ENCODE data around the gene CAPSL. TPM values are rescaled to one million over a fixed set of nuclear protein-coding genes. Genes with fewer than 3 reads are reported as not detected.

CAPSL gene
- total and polyA plus RNA-seq, 2 donors (not counting 3 experiments of a cell fraction or from before 2014, with no cell fraction given): not detected

GRCh38 chr5:35876454-35876853 lies 62.0 kb downstream of the CAPSL start:
- no TSS peak for BruUV-seq (replicated peaks)
- no peaks in the 10 kb centered on the region for H3K9me1 ChIP-seq (replicated peaks; ENCODE audit: control insufficient read depth, extremely low read depth, insufficient read depth, low read length)
- TF ChIP-seq GATA2 (IDR thresholded peaks at IDR 0.05; ENCODE audit: insufficient read depth, insufficient read length, low read depth, low read length) (no peak), FOS (IDR thresholded peaks at IDR 0.05; ENCODE audit: borderline replicate concordance, insufficient read depth, low read length) (peak; percentile 37)
- no peak overlapping the region for H3K4me2 ChIP-seq (ENCODE audit: insufficient read depth, low read length)
- no peak overlapping the region for H2AFZ ChIP-seq (ENCODE audit: low read depth, low read length)
- no peak overlapping the region for H3K4me3 ChIP-seq (replicated peaks in 1 of 3; ENCODE audit: insufficient read depth in 1 of 3, low read depth in 1 of 3, low read length in 3 of 3)
- FAIRE-seq (no peak), DNase-seq (ENCODE audit: low read depth, low spot score) (no peak)
- no peaks in the 10 kb centered on the region for H4K20me1 ChIP-seq (replicated peaks; ENCODE audit: control insufficient read depth, extremely low read depth, insufficient read depth, low read length)
- H3K79me2 ChIP-seq (ENCODE audit: control insufficient read depth, insufficient read depth, low read length): no peaks in the 10 kb centered on the region
- ChIA-PET CTCF (no interaction called here), POLR2A (no interaction called here)
- no peaks in the 10 kb centered on the region for H3K27me3 ChIP-seq (ENCODE audit: control insufficient read depth in 2 of 2, insufficient read depth in 2 of 2, low read length in 2 of 2)
- intact Hi-C loops (cut with micrococcal nuclease) (no loop called here), dilution Hi-C loops (cut with MboI; ENCODE audit: extremely low pct_ligation_motif_present, low sequenced_read_pairs) (no loop called here)
- no peaks in the 10 kb centered on the region for H3K4me1 ChIP-seq (ENCODE audit: control insufficient read depth, extremely low read depth, insufficient read depth, low read length)
- H3K9me3 ChIP-seq (replicated peaks; ENCODE audit: control insufficient read depth, insufficient read depth, low read length): no peaks in the 10 kb centered on the region
- no peak overlapping the region for H3K27ac ChIP-seq (ENCODE audit: insufficient read depth, low read depth, low read length)
- H3K36me3 ChIP-seq (ENCODE audit: control insufficient read depth in 2 of 2, extremely low read depth in 1 of 2, insufficient read depth in 2 of 2, low read length in 2 of 2): no peaks in the 10 kb centered on the region
- no peak overlapping the region for H3K9ac ChIP-seq (replicated peaks; ENCODE audit: extremely low read depth, insufficient read depth, low read length)

- FAIRE-seq (no peak), DNase-seq (ENCODE audit: low read depth, low spot score) (no peak)
- H4K20me1 ChIP-seq (replicated peaks; ENCODE audit: control insufficient read depth, extremely low read depth, insufficient read depth, low read length): no peaks in the 10 kb centered on the region
- CTCF ChIA-PET: interaction anchor here (1.8 kb wide), 1 partner anchor 93 kb away, joined by 4 read pairs; no protein-coding TSS in a partner anchor
- no TSS peak for BruUV-seq (replicated peaks)
- H3K4me3 ChIP-seq (replicated peaks in 1 of 3; ENCODE audit: insufficient read depth in 1 of 3, low read depth in 1 of 3, low read length in 3 of 3): no peak overlapping the region
- dilution Hi-C loops (cut with MboI; ENCODE audit: extremely low pct_ligation_motif_present, low sequenced_read_pairs) (no loop called here), intact Hi-C loops (cut with micrococcal nuclease) (no loop called here)
- no peak overlapping the region for H3K4me2 ChIP-seq (ENCODE audit: insufficient read depth, low read length)
- no peaks in the 10 kb centered on the region for H3K36me3 ChIP-seq (ENCODE audit: control insufficient read depth in 2 of 2, extremely low read depth in 1 of 2, insufficient read depth in 2 of 2, low read length in 2 of 2)
- no peak overlapping the region for H3K27ac ChIP-seq (ENCODE audit: insufficient read depth, low read depth, low read length)
- no peak overlapping the region for H2AFZ ChIP-seq (ENCODE audit: low read depth, low read length)
- no peak for TF ChIP-seq FOS (IDR thresholded peaks at IDR 0.05; ENCODE audit: borderline replicate concordance, insufficient read depth, low read length)
- no peak for TF ChIP-seq EZH2 (IDR thresholded peaks at IDR 0.05; ENCODE audit: borderline replicate concordance, low read depth, low read length, severe bottlenecking)
- no peak for TF ChIP-seq JUN (IDR thresholded peaks at IDR 0.05; ENCODE audit: borderline replicate concordance, insufficient read depth, insufficient read length, low read depth)
- no peak for TF ChIP-seq MAX (IDR thresholded peaks at IDR 0.05; ENCODE audit: insufficient read depth, insufficient read length)
- TF ChIP-seq CTCF (IDR thresholded peaks at IDR 0.05; ENCODE audit: extremely low read depth in 1 of 2, insufficient read depth in 1 of 2, low read depth in 1 of 2, low read length in 2 of 2): no peak
- TF ChIP-seq POLR2A (IDR thresholded peaks at IDR 0.05; ENCODE audit: low read depth, low read length): no peak
- TF ChIP-seq MYC (IDR thresholded peaks at IDR 0.05; ENCODE audit: low read depth, low read length): no peak
- TF ChIP-seq POLR2AphosphoS5 (IDR thresholded peaks at IDR 0.05; ENCODE audit: insufficient read depth, low read depth, low read length): no peak
- TF ChIP-seq GATA2 (IDR thresholded peaks at IDR 0.05; ENCODE audit: insufficient read depth, insufficient read length, low read depth, low read length): no peak
- no peaks in the 10 kb centered on the region for H3K9me3 ChIP-seq (replicated peaks; ENCODE audit: control insufficient read depth, insufficient read depth, low read length)
- no peak overlapping the region for H3K9ac ChIP-seq (replicated peaks; ENCODE audit: extremely low read depth, insufficient read depth, low read length)
- no peaks in the 10 kb centered on the region for H3K4me1 ChIP-seq (ENCODE audit: control insufficient read depth, extremely low read depth, insufficient read depth, low read length)
- H3K27me3 ChIP-seq (ENCODE audit: control insufficient read depth in 2 of 2, insufficient read depth in 2 of 2, low read length in 2 of 2): no peaks in the 10 kb centered on the region
- H3K9me1 ChIP-seq (replicated peaks; ENCODE audit: control insufficient read depth, extremely low read depth, insufficient read depth, low read length): no peaks in the 10 kb centered on the region
- POLR2A ChIA-PET: no interaction called here
- no peaks in the 10 kb centered on the region for H3K79me2 ChIP-seq (ENCODE audit: control insufficient read depth, insufficient read depth, low read length)
Measured at GRCh38 chr5:35870605-35871004, 67.8 kb downstream of the CAPSL start.

Measured in endothelial cell of umbilical vein (primary cell).